ENCODE results near the gene DYNAP.

The DYNAP gene, protein sequence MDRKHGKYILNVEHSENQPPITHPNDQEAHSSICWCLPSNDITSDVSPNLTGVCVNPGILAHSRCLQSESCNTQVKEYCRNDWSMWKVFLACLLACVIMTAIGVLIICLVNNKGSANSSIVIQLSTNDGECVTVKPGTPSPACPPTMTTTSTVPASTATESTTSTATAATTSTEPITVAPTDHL

DNA sequence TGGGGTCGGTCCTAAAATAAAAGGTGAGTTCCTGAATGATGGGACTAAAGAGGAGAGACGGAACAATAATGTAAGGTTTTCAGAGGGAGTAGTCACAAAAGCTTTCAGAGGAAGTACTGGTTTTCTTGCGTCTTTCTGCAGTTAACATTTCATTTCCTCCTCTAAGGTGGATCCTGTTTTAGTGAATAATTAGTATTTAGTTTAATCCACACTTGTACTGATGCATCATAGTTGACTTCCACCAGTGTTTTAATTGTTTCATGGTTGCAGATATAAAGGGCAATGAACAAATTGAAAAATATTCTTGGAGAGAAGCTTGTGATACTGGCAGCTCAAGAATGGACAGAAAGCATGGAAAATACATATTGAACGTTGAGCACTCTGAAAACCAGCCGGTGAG is at the start of gene DYNAP:
Gene DYNAP (plus strand): TSS at position 301 of the 400 bp plus-strand sequence. CDS start 38 bp downstream, at position 339.
- H3K9me3 ChIP-seq (ENCODE audit: control insufficient read depth in 2 of 2, low read length in 2 of 2) = no peaks in the 10 kb centered on the region
- no peak within 1 kb of the TSS for H3K9ac ChIP-seq (ENCODE audit: low read length in 2 of 2)
- no peaks in the 10 kb centered on the region for H3K36me3 ChIP-seq (ENCODE audit: control insufficient read depth in 2 of 2, insufficient read depth in 2 of 2, low read length in 2 of 2)
- no peak within 1 kb of the TSS for H3K4me3 ChIP-seq (ENCODE audit: low read length in 2 of 2)
- H3K27ac ChIP-seq (ENCODE audit: low read length) = no peak within 1 kb of the TSS
- no peaks in the 10 kb centered on the region for H3K4me1 ChIP-seq (ENCODE audit: control insufficient read depth, insufficient read depth, low read length)
- H3K27me3 ChIP-seq (ENCODE audit: control insufficient read depth in 1 of 2, insufficient read depth in 2 of 2, low read length in 2 of 2) = no peaks in the 10 kb centered on the region

DNA sequence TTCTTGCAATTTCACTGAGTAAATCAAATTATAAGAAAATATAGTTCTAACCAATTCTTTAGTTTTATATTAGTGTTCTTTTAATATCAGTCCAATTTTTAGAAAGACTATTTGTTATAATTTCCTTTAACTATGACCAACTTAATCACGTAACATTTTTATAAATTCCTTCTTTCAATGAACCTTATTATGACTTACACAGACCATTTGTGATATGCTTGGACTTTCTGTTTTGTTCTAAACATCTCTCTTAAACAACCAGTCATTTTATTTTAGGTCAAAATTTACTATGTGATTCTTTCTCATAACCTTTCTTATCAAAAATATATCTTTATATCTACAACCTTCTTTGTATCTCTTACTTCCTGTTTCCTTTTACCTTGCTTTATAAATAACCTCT is 39.5 kb upstream of the DYNAP start:
- H3K27me3 ChIP-seq (ENCODE audit: control insufficient read depth in 1 of 2, insufficient read depth in 2 of 2, low read length in 2 of 2) = no peaks in the 10 kb centered on the region
- H3K4me3 ChIP-seq (ENCODE audit: low read length in 2 of 2) = no peak overlapping the region
- no peaks in the 10 kb centered on the region for H3K36me3 ChIP-seq (ENCODE audit: control insufficient read depth in 2 of 2, insufficient read depth in 2 of 2, low read length in 2 of 2)
- no peak overlapping the region for H3K9ac ChIP-seq (ENCODE audit: low read length in 2 of 2)
- H3K9me3 ChIP-seq (ENCODE audit: control insufficient read depth in 2 of 2, low read length in 2 of 2) = no peaks in the 10 kb centered on the region
- H3K4me1 ChIP-seq (ENCODE audit: control insufficient read depth, insufficient read depth, low read length) = no peaks in the 10 kb centered on the region
- H3K27ac ChIP-seq (ENCODE audit: low read length) = no peak overlapping the region

DNA sequence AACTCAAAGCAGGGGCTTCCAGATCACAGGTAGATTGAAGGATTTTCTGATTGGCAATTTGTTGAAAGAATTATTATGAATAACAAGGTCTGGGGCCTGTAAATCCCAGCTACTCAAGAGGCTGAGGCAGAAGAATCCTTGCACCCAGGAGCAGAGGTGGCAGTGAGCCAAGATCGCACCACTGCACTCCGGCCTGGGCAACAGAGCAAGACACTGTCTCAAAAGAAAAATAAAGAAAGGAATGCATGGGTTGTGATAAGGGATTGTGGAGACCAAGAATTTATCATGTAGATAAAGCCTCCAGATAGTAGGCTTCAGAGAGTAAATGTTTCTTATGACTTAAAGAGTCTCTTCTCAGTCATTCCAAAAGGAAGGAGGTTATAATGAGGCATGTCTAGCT is 35.8 kb upstream of the DYNAP start:
- H3K9me3 ChIP-seq (ENCODE audit: control insufficient read depth in 2 of 2, low read length in 2 of 2) = no peaks in the 10 kb centered on the region
- H3K9ac ChIP-seq (ENCODE audit: low read length in 2 of 2) = no peak overlapping the region
- no peaks in the 10 kb centered on the region for H3K4me1 ChIP-seq (ENCODE audit: control insufficient read depth, insufficient read depth, low read length)
- no peaks in the 10 kb centered on the region for H3K36me3 ChIP-seq (ENCODE audit: control insufficient read depth in 2 of 2, insufficient read depth in 2 of 2, low read length in 2 of 2)
- no peak overlapping the region for H3K4me3 ChIP-seq (ENCODE audit: low read length in 2 of 2)
- H3K27ac ChIP-seq (ENCODE audit: low read length) = no peak overlapping the region
- no peaks in the 10 kb centered on the region for H3K27me3 ChIP-seq (ENCODE audit: control insufficient read depth in 1 of 2, insufficient read depth in 2 of 2, low read length in 2 of 2)

DNA sequence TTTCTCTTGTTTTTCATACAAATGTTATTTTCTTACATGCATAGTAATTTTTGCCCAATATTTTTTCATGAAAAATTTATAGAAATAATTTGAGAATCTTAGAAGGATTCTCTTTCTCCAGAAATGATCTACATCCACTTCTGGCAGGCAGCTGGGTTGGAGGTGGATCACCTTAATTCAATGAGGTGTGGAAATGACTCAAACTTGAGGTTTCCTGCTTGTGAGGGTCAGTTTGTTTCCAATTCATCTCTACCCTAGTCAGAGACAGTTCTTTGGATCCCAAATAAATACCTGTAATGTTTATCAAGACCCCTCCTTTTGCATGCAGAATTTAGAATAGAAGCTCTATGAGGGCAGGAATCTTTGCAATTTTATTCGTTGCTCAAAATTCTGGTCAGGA is 35.0 kb upstream of the DYNAP start:
- H3K4me3 ChIP-seq (ENCODE audit: low read length in 2 of 2) = no peak overlapping the region
- H3K27me3 ChIP-seq (ENCODE audit: control insufficient read depth in 1 of 2, insufficient read depth in 2 of 2, low read length in 2 of 2) = no peaks in the 10 kb centered on the region
- no peak overlapping the region for H3K9ac ChIP-seq (ENCODE audit: low read length in 2 of 2)
- H3K27ac ChIP-seq (ENCODE audit: low read length) = no peak overlapping the region
- H3K36me3 ChIP-seq (ENCODE audit: control insufficient read depth in 2 of 2, insufficient read depth in 2 of 2, low read length in 2 of 2) = no peaks in the 10 kb centered on the region
- H3K4me1 ChIP-seq (ENCODE audit: control insufficient read depth, insufficient read depth, low read length) = no peaks in the 10 kb centered on the region
- H3K9me3 ChIP-seq (ENCODE audit: control insufficient read depth in 2 of 2, low read length in 2 of 2) = no peaks in the 10 kb centered on the region

DNA sequence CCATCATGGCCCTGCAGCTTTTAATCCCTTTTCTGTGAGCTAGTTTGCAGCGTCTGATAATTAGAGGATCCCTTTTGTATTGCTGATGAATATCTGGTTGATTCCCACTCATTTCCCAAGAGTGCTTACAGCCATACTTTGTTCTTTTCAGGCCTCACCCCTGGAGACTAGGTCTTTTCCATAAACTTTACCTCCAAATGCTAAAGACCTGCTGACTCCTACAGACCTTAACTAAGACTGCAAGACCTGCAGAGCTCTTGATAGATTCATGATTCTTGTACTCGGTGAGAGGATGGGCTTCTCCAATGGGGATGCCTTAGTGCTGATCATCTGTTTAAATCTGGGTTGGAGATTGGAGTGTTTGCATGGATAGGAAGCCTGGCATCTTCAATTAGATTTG is 33.1 kb upstream of the DYNAP start:
- Histone ChIP-seq H3K9ac (ENCODE audit: low read length in 2 of 2) (no peak overlapping the region), H3K9me3 (ENCODE audit: control insufficient read depth in 2 of 2, low read length in 2 of 2) (no peaks in the 10 kb centered on the region), H3K27me3 (ENCODE audit: control insufficient read depth in 1 of 2, insufficient read depth in 2 of 2, low read length in 2 of 2) (no peaks in the 10 kb centered on the region), H3K27ac (ENCODE audit: low read length) (no peak overlapping the region), H3K4me1 (ENCODE audit: control insufficient read depth, insufficient read depth, low read length) (no peaks in the 10 kb centered on the region), H3K36me3 (ENCODE audit: control insufficient read depth in 2 of 2, insufficient read depth in 2 of 2, low read length in 2 of 2) (no peaks in the 10 kb centered on the region), H3K4me3 (ENCODE audit: low read length in 2 of 2) (no peak overlapping the region)

DNA sequence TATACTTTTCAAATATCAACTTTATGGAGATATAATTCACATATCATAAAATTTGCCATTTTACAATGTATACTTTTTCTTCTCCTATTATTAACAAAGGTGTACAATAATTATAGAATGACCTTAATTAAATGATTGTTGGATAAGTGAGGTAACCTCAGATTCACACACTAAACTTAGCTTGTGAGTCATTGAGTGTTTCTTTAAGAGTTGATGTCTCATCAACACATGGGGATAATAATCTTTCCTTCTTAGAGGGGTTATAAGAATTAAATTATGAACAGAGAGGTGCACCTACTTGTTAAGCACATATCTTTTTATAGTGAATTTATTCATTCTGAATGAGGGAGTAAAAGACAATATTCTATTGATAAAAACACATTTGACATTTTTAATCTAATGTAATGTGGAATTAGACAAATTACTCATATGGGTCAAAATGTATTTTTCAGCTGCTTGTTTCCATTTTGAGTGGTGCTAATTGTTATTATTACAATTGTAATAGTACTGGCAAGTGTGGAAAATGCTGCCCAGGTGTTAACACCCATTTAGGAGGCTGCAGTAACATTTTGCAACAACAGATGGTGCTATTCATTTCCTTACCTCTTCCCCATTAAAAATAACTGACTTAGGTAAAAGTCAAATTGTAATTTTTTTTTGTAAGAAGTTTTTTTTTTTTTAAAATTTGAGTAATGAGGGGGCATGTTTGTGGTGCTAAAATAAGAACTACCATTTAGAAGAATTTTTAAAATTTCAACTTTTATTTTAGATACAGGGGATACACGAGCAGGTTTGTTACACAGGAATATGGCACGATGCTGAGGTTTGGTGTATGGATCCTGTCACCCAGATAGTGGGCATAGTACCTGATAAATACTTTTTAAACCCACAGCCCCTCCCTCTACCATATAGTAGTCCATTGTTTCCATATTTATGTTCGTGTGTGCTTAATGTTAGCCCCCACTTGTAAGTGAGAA is 32.1 kb upstream of the DYNAP start:
- no peaks in the 10 kb centered on the region for H3K9me3 ChIP-seq (ENCODE audit: control insufficient read depth in 2 of 2, low read length in 2 of 2)
- no peaks in the 10 kb centered on the region for H3K27me3 ChIP-seq (ENCODE audit: control insufficient read depth in 1 of 2, insufficient read depth in 2 of 2, low read length in 2 of 2)
- no peak overlapping the region for H3K27ac ChIP-seq (ENCODE audit: low read length)
- H3K4me1 ChIP-seq (ENCODE audit: control insufficient read depth, insufficient read depth, low read length) = no peaks in the 10 kb centered on the region
- H3K4me3 ChIP-seq (ENCODE audit: low read length in 2 of 2) = no peak overlapping the region
- no peak overlapping the region for H3K9ac ChIP-seq (ENCODE audit: low read length in 2 of 2)
- no peaks in the 10 kb centered on the region for H3K36me3 ChIP-seq (ENCODE audit: control insufficient read depth in 2 of 2, insufficient read depth in 2 of 2, low read length in 2 of 2)

DNA sequence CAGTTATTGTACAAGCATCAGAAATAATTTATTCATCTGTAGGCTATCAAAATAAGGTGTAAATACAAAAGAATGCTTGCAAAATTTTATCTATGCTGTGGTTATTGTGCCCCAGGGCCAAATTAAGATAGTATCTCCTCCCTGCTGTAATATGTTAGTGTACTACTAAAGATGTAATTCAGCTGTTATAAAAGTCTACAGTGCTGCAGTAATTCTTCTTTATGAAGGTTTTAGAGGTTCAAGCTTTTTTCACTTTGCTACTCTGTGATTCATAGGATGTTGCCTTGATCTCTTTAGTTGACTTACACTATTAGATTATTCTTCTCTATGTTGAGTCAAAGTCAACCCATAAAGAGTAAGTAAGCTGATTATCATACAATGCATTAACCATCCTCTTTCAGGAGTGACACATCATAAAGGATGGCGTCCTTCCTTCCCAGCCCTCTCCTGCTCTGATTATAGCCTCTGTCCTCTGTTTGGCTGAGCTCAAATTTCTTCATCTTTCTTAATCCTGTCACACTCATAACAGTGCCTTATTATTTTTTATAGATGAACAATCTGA is 29.3 kb upstream of the DYNAP start:
- Histone ChIP-seq H3K27me3 (ENCODE audit: control insufficient read depth in 1 of 2, insufficient read depth in 2 of 2, low read length in 2 of 2) (no peaks in the 10 kb centered on the region), H3K9ac (ENCODE audit: low read length in 2 of 2) (no peak overlapping the region), H3K36me3 (ENCODE audit: control insufficient read depth in 2 of 2, insufficient read depth in 2 of 2, low read length in 2 of 2) (no peaks in the 10 kb centered on the region), H3K9me3 (ENCODE audit: control insufficient read depth in 2 of 2, low read length in 2 of 2) (no peaks in the 10 kb centered on the region), H3K4me3 (ENCODE audit: low read length in 2 of 2) (no peak overlapping the region), H3K27ac (ENCODE audit: low read length) (no peak overlapping the region), H3K4me1 (ENCODE audit: control insufficient read depth, insufficient read depth, low read length) (no peaks in the 10 kb centered on the region)

DNA sequence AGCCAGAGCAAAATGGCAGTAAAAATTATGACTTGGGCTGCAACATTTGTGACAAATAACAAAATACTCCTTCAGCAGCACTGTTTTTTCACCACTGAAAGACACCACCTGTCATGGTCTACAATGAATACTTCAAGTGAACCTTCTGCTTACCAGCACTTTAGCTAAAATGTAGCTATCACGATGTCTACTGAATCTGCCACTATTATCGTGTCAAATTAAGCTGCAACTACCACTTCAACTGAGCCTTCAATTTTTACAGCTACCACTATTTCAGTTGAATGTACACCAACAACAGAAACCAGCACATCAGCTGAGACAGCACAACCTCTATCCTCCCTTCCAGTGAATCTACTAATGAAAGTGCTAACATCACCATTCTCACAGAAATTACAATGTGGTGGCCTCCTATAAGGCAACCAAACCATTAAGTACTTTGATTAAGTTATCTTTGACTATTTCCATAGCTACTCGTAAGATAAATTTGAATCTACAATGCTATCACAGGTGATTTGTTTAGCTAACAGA is 10.8 kb upstream of the DYNAP start:
- no peaks in the 10 kb centered on the region for H3K4me1 ChIP-seq (ENCODE audit: control insufficient read depth, insufficient read depth, low read length)
- H3K27me3 ChIP-seq (ENCODE audit: control insufficient read depth in 1 of 2, insufficient read depth in 2 of 2, low read length in 2 of 2) = no peaks in the 10 kb centered on the region
- no peak overlapping the region for H3K4me3 ChIP-seq (ENCODE audit: low read length in 2 of 2)
- no peaks in the 10 kb centered on the region for H3K36me3 ChIP-seq (ENCODE audit: control insufficient read depth in 2 of 2, insufficient read depth in 2 of 2, low read length in 2 of 2)
- H3K9ac ChIP-seq (ENCODE audit: low read length in 2 of 2) = no peak overlapping the region
- no peaks in the 10 kb centered on the region for H3K9me3 ChIP-seq (ENCODE audit: control insufficient read depth in 2 of 2, low read length in 2 of 2)
- H3K27ac ChIP-seq (ENCODE audit: low read length) = no peak overlapping the region

DNA sequence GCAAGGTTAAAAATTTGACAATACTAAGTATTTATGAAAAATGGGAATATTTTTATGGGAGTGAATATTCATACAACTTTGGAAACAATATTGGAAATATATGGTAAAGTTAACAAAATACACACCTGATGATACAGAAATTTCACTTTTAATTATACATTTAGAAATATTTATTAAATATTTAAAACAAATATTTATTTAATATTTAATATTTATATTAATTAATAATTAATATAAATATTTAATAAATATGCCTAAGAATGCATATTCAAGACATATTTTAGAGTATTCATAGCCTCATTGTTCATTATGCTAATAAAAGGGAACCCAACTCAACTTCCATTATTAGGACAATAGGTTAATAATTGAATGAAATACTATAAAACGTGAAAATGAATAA is 7.0 kb upstream of the DYNAP start:
- Histone ChIP-seq H3K27ac (ENCODE audit: low read length) (no peak overlapping the region), H3K27me3 (ENCODE audit: control insufficient read depth in 1 of 2, insufficient read depth in 2 of 2, low read length in 2 of 2) (no peaks in the 10 kb centered on the region), H3K36me3 (ENCODE audit: control insufficient read depth in 2 of 2, insufficient read depth in 2 of 2, low read length in 2 of 2) (no peaks in the 10 kb centered on the region), H3K4me1 (ENCODE audit: control insufficient read depth, insufficient read depth, low read length) (no peaks in the 10 kb centered on the region), H3K4me3 (ENCODE audit: low read length in 2 of 2) (no peak overlapping the region), H3K9ac (ENCODE audit: low read length in 2 of 2) (no peak overlapping the region), H3K9me3 (ENCODE audit: control insufficient read depth in 2 of 2, low read length in 2 of 2) (no peaks in the 10 kb centered on the region)

DNA sequence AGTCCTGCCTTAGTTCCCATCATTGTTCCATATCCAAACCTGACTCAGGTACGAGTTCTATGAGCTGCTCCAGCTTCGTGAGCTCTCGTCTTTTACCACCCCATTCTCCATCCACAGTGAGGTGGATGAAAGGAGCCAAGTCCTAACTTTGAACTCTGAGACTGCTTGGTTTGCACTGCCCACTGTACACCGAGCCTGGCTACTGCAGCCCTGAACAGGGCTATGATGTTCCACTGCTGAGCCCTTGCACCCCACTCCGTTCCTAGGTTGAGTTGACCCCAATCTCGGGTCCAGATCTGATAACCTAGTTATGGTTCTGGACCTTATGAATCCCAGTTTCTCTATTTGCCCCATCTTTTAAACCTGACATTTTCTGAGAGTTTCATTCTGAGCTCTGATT is 5.3 kb upstream of the DYNAP start:
- Histone ChIP-seq H3K4me3 (ENCODE audit: low read length in 2 of 2) (no peak overlapping the region), H3K36me3 (ENCODE audit: control insufficient read depth in 2 of 2, insufficient read depth in 2 of 2, low read length in 2 of 2) (no peaks in the 10 kb centered on the region), H3K9me3 (ENCODE audit: control insufficient read depth in 2 of 2, low read length in 2 of 2) (no peaks in the 10 kb centered on the region), H3K4me1 (ENCODE audit: control insufficient read depth, insufficient read depth, low read length) (no peaks in the 10 kb centered on the region), H3K27ac (ENCODE audit: low read length) (no peak overlapping the region), H3K27me3 (ENCODE audit: control insufficient read depth in 1 of 2, insufficient read depth in 2 of 2, low read length in 2 of 2) (no peaks in the 10 kb centered on the region), H3K9ac (ENCODE audit: low read length in 2 of 2) (no peak overlapping the region)

All from stomach smooth muscle (tissue), 2 donors.